ENCODE data around the gene GCH1. TPM values are rescaled to one million over a fixed set of nuclear protein-coding genes. Genes with fewer than 3 reads are reported as not detected.

The GCH1 gene
- 9.2 to 10.3 TPM (median 9.8 TPM) in 3 replicates for total RNA-seq (2021)
- Bru-seq, nascent RNA = percentile 51 among the genes with signal in this experiment
- long read RNA-seq, experiment 1, transcript GCH1-207 (6 exons, 2,923 nt) = major isoform, 8 of 14 reads
- long read RNA-seq, experiment 1, partial matches to known transcripts = 1 of 14 reads
- long read RNA-seq, experiment 1, other reads (novel, unspliced or antisense) = 4 of 14 reads
- long read RNA-seq, experiment 2, partial matches to known transcripts = 1 of 10 reads
- long read RNA-seq, experiment 2, other reads (novel, unspliced or antisense) = 6 of 10 reads
- long read RNA-seq, experiment 3 = 0 reads

DNA sequence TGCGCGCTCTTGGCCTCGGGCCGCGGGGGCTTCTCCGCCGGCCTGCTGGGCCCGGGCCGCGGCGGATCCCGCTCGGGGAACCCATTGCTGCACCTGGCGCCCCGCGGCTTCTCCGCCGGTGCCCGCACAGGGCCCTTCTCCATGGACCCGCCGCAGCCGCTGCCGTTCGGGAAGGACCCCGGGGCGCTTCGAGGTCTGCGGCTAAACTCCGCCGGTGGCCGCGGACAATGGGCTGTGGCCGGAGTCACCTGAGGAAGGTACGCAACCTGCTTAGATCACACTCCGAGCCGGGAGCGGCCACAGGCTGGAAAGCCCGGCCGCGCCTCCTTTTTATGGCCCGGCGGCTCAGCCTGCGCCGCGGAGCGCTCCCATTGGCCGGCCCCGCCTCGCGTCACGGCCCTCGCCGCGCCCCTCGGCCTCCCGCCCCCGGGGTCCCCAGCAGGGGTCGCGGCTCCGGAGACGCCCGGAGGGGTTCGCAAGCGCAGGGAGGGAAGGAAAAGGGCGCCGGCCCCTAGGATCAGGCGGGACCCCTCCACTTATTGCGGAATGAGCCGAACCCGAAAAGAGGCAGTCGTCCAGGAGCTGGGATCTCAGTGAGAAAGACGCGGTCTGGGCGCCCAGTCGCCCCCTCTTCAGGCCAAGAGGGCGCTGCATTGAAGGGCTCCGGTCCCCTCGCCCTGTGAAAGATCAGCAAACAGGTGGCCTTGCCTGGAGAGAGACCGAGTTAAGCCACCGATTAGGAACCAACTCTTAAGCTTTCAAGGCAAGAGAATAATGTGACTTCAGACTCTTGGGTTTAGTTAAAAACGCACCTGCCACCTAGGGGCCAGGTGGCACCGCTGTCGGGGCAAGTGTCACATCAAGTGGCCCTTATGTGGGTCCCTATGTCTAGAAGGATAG lies at the start of gene GCH1:
TSS of gene GCH1 (minus strand) at position 306 of the 900 bp plus-strand sequence. CDS start at position 143, 163 bp downstream.
- no peaks in the 10 kb centered on the region for H3K36me3 Mint-ChIP-seq

More for the DNA sequence above, at the start of gene GCH1:
- ATAC-seq (peak; percentile 91), DNase-seq (ENCODE audit: low spot score) (peak; percentile 83)
- TF ChIP-seq SP1 (CRISPR knock-in tag; conservative IDR thresholded peaks at IDR 0.05) = peak; percentile 71; the same call in 1 of the 2 replicates
- TF ChIP-seq EMX1 (CRISPR knock-in tag; IDR thresholded peaks at IDR 0.05) = 0 out of 2 replicates have a peak, but pooled peaks have one; percentile 55
- TF ChIP-seq RORB (CRISPR knock-in tag; IDR thresholded peaks at IDR 0.05) = no peak
- TF ChIP-seq CTCF (IDR thresholded peaks at IDR 0.05) = peak; percentile 29; the same call in 1 of the 2 replicates
- no peak for TF ChIP-seq ZBTB43 (CRISPR knock-in tag; IDR thresholded peaks at IDR 0.05)
- TF ChIP-seq FOXP1 (CRISPR knock-in tag; IDR thresholded peaks at IDR 0.05; ENCODE audit: borderline replicate concordance) = peak; percentile 82; the same call in 1 of the 2 replicates
- TF ChIP-seq SOX15 (CRISPR knock-in tag; IDR thresholded peaks at IDR 0.05) = no peak
- 0 out of 2 replicates have a peak, but pooled peaks have one; percentile 46 for TF ChIP-seq CREM (CRISPR knock-in tag; IDR thresholded peaks at IDR 0.05)
- TF ChIP-seq NFYB (CRISPR knock-in tag; conservative IDR thresholded peaks at IDR 0.05; ENCODE audit: low read depth) = peak; percentile 83
- peak; percentile 17; the same call in 1 of the 2 replicates for TF ChIP-seq ZNF219 (CRISPR knock-in tag; IDR thresholded peaks at IDR 0.05; ENCODE audit: borderline replicate concordance)
- 0 out of 2 replicates have a peak, but pooled peaks have one; percentile 18 for TF ChIP-seq ZNF317 (CRISPR knock-in tag; IDR thresholded peaks at IDR 0.05; ENCODE audit: borderline replicate concordance, low read depth)
- peak; percentile 68; the same call in 1 of the 2 replicates for TF ChIP-seq TEAD1 (CRISPR knock-in tag; IDR thresholded peaks at IDR 0.05)
- no peak for TF ChIP-seq HMGA2 (CRISPR knock-in tag; IDR thresholded peaks at IDR 0.05)
- TF ChIP-seq MXD4 (CRISPR knock-in tag; IDR thresholded peaks at IDR 0.05; ENCODE audit: borderline replicate concordance) = no peak
- TF ChIP-seq GABPB1 (CRISPR knock-in tag; IDR thresholded peaks at IDR 0.05) = peak; percentile 8; the same call in 1 of the 2 replicates
- TF ChIP-seq ZNF423 (CRISPR knock-in tag; IDR thresholded peaks at IDR 0.05) = peak; percentile 93
- 0 out of 2 replicates have a peak, but pooled peaks have one; percentile 22 for TF ChIP-seq RELA (CRISPR knock-in tag; IDR thresholded peaks at IDR 0.05; ENCODE audit: borderline replicate concordance)
- no peak for TF ChIP-seq FOXJ3 (CRISPR knock-in tag; IDR thresholded peaks at IDR 0.05; ENCODE audit: borderline replicate concordance)
- TF ChIP-seq ETV6 (CRISPR knock-in tag; IDR thresholded peaks at IDR 0.05) = peak; percentile 75; the same call in 1 of the 2 replicates
- TF ChIP-seq NR2C2 (CRISPR knock-in tag; IDR thresholded peaks at IDR 0.05) = no peak
- TF ChIP-seq ELF4 (CRISPR knock-in tag; IDR thresholded peaks at IDR 0.05; ENCODE audit: low read depth) = 0 out of 2 replicates have a peak, but pooled peaks have one; percentile 24
- peak; percentile 43; the same call in 1 of the 2 replicates for TF ChIP-seq E2F5 (CRISPR knock-in tag; IDR thresholded peaks at IDR 0.05)
- TF ChIP-seq IRF1 (CRISPR knock-in tag; IDR thresholded peaks at IDR 0.05) = no peak
- peak; percentile 75; the same call in 1 of the 2 replicates for TF ChIP-seq KAT7 (CRISPR knock-in tag; IDR thresholded peaks at IDR 0.05; ENCODE audit: borderline replicate concordance)
- no peak for TF ChIP-seq TCF7 (CRISPR knock-in tag; IDR thresholded peaks at IDR 0.05; ENCODE audit: low read depth)
- Mint-ChIP-seq H3K27ac (0 out of 2 replicates have a peak within 1 kb of the TSS, but pooled peaks have one; percentile 19), H3K4me1 (peaks cover 11% of the 10 kb centered on the region), H3K27me3 (ENCODE audit: low read depth) (peaks cover 39% of the 10 kb centered on the region), H3K9me3 (no peaks in the 10 kb centered on the region), H3K4me3 (peak within 1 kb of the TSS; percentile 73)
- POLR2A ChIA-PET = interaction anchor here (0.8 to 1.3 kb wide), 2 partner anchors 25 to 124 kb away, joined by 3 read pairs; partner anchors contain the start of genes SOCS4 and WDHD1
- CTCF ChIA-PET = interaction anchor here (0.7 to 1.2 kb wide), 13 partner anchors 9 to 393 kb away, joined by 3 to 6 read pairs (median 3); partner anchors contain the start of genes CGRRF1, SOCS4 and WDHD1
